IMR-90 (cell line): ENCODE measurements around the gene C7orf25. TPM values are rescaled to one million over a fixed set of nuclear protein-coding genes. Genes with fewer than 3 reads are reported as not detected.

ENCODE experiments used
- ATAC-seq: fragments of 200-7000 bp; cut with Tn5 transposase; 2 replicates; pipeline ENCODE4 v1.9.1; 2020; ENCODE audit warnings: low read depth, mild to moderate bottlenecking, moderate library complexity
- BruUV-seq: library from RNA; stranded (reverse); fragments of 400-500 nt; replicated peaks from 2 replicates; lab custom pipeline; 2021; lab: Mats Ljungman, UMichigan
- CTCF ChIA-PET: fragments of 300-600 bp; formaldehyde crosslinking; extraction: SDS; loops from one replicate; lab custom pipeline; 2021; ENCODE audit warnings: antibody characterized with exemption; lab: Yijun Ruan, JAX
- POLR2A ChIA-PET: fragments of 300-600 bp; sonication (Branson Sonifier 250); formaldehyde crosslinking; loops from one replicate; lab custom pipeline; 2022; ENCODE audit warnings: antibody characterized with exemption; ENCODE audit not compliant: unreplicated experiment; lab: Charles Lee
- DNase-seq: peaks from one replicate; pipeline ENCODE4 v3.0.0; 2013
- H2AFZ ChIP-seq: replicated peaks from 2 replicates; pipeline ENCODE3; 2013; ENCODE audit warnings: low read length, mild to moderate bottlenecking; ENCODE audit not compliant: poor library complexity
- H2AK5ac ChIP-seq: 2 replicates; pipeline ENCODE4 v1.6.1; 2013; ENCODE audit warnings: low read depth, low read length, inconsistent platforms
- H2AK9ac ChIP-seq: replicated peaks from 2 replicates; pipeline ENCODE3; 2013; ENCODE audit warnings: mild to moderate bottlenecking, low read depth, low read length, moderate library complexity; ENCODE audit not compliant: poor library complexity
- H2BK120ac ChIP-seq: 2 replicates; pipeline ENCODE4 v1.6.1; 2013; ENCODE audit warnings: low read depth, low read length, inconsistent platforms
- H2BK15ac ChIP-seq: 3 replicates; pipeline ENCODE4 v1.6.1; 2013; ENCODE audit warnings: low read depth, low read length, inconsistent platforms
- H2BK20ac ChIP-seq: 2 replicates; pipeline ENCODE4 v1.6.1; 2013; ENCODE audit warnings: low read depth, mild to moderate bottlenecking, inconsistent platforms, low read length, moderate library complexity
- H2BK5ac ChIP-seq: 2 replicates; pipeline ENCODE4 v1.6.1; 2013; ENCODE audit warnings: mild to moderate bottlenecking, low read depth, low read length, inconsistent platforms; ENCODE audit not compliant: poor library complexity, severe bottlenecking
- H3K14ac ChIP-seq: replicated peaks from 2 replicates; pipeline ENCODE4 v1.6.1; 2013; ENCODE audit warnings: low read depth, low read length, inconsistent platforms
- H3K18ac ChIP-seq: 2 replicates; pipeline ENCODE4 v1.6.1; 2013; ENCODE audit warnings: low read depth, low read length, control low read depth
- H3K23ac ChIP-seq: 2 replicates; pipeline ENCODE4 v1.6.1; 2013; ENCODE audit warnings: low read depth, low read length, inconsistent platforms
- H3K27ac ChIP-seq: 2 replicates; pipeline ENCODE4 v1.5.1; 2013; ENCODE audit warnings: mild to moderate bottlenecking, control low read depth, low read length; ENCODE audit not compliant: insufficient read depth
- H3K27me3 ChIP-seq: 2 replicates; pipeline ENCODE4 v1.6.1; 2013; ENCODE audit warnings: low read length; ENCODE audit not compliant: control insufficient read depth, insufficient read depth
- H3K36me3 ChIP-seq: 2 replicates; pipeline ENCODE4 v1.6.1; 2013; ENCODE audit warnings: low read length, mixed read lengths; ENCODE audit not compliant: control insufficient read depth, insufficient read depth
- H3K4ac ChIP-seq: 2 replicates; pipeline ENCODE4 v1.6.1; 2013; ENCODE audit warnings: low read depth, low read length, inconsistent platforms
- H3K4me1 ChIP-seq: 2 replicates; pipeline ENCODE4 v1.6.1; 2013; ENCODE audit warnings: low read length, mixed read lengths; ENCODE audit not compliant: control insufficient read depth, insufficient read depth
- H3K4me2 ChIP-seq: 2 replicates; pipeline ENCODE4 v1.6.1; 2013; ENCODE audit warnings: low read depth, mild to moderate bottlenecking, control low read depth, low read length, moderate library complexity
- H3K4me3 ChIP-seq: 2 replicates; pipeline ENCODE4 v1.5.1; 2013; ENCODE audit warnings: low read depth, mild to moderate bottlenecking, control low read depth, low read length, moderate library complexity; ENCODE audit not compliant: insufficient read depth
- H3K56ac ChIP-seq: 2 replicates; pipeline ENCODE4 v1.6.1; 2013; ENCODE audit warnings: low read length, inconsistent platforms; ENCODE audit not compliant: insufficient read depth; ENCODE audit errors: extremely low read depth
- H3K79me1 ChIP-seq, 2 experiments: 2 replicates each; pipeline ENCODE4 v1.6.1; 2013; ENCODE audit warnings: low read length in 2 of 2, inconsistent platforms in 1 of 2, low read depth in 1 of 2
- H3K9ac ChIP-seq: 2 replicates; pipeline ENCODE4 v1.6.1; 2013; ENCODE audit warnings: low read depth, low read length, control low read depth
- H3K9me1 ChIP-seq: 2 replicates; pipeline ENCODE4 v1.6.1; 2013; ENCODE audit warnings: low read length, inconsistent platforms; ENCODE audit not compliant: insufficient read depth
- H3K9me3 ChIP-seq: 2 replicates; pipeline ENCODE4 v1.6.1; 2013; ENCODE audit warnings: low read length; ENCODE audit not compliant: control insufficient read depth, insufficient read depth
- H4K20me1 ChIP-seq: 2 replicates; pipeline ENCODE4 v1.6.1; 2013; ENCODE audit warnings: low read length, inconsistent platforms; ENCODE audit not compliant: insufficient read depth
- H4K5ac ChIP-seq: 2 replicates; pipeline ENCODE4 v1.6.1; 2013; ENCODE audit warnings: mild to moderate bottlenecking, low read depth, low read length, control low read depth
- H4K8ac ChIP-seq, 2 experiments: 2 replicates each; pipeline ENCODE4 v1.6.1; 2013; ENCODE audit warnings: low read depth in 2 of 2, low read length in 2 of 2, control low read depth in 1 of 2, inconsistent platforms in 1 of 2
- H4K91ac ChIP-seq: 2 replicates; pipeline ENCODE4 v1.6.1; 2013; ENCODE audit warnings: low read depth, low read length, inconsistent platforms; ENCODE audit not compliant: insufficient read depth
- CHD1 ChIP-seq: IDR thresholded peaks from 2 replicates; pipeline ENCODE4 v1.6.1; 2012; ENCODE audit warnings: low read depth, low read length, improper control_type of control experiment
- MAZ ChIP-seq: IDR thresholded peaks from 2 replicates; pipeline ENCODE4 v1.6.1; 2012; ENCODE audit warnings: low read depth, mild to moderate bottlenecking, low read length, improper control_type of control experiment, moderate library complexity, borderline replicate concordance
- MXI1 ChIP-seq: IDR thresholded peaks from 2 replicates; pipeline ENCODE4 v1.6.1; 2012; ENCODE audit warnings: low read depth, mild to moderate bottlenecking, low read length, moderate library complexity, borderline replicate concordance
- NFE2L2 ChIP-seq: fragments of 150-350 bp; IDR thresholded peaks from 2 replicates; pipeline ENCODE4 v1.6.1; 2016; ENCODE audit warnings: low read depth, mild to moderate bottlenecking, low read length
- WGBS, 2 experiments: methylation state at CpG; one replicate each; pipeline versions ENCODE4 v1.1.5 to v1.1.7; 2013; ENCODE audit warnings: missing lambda C conversion rate in 2 of 2; ENCODE audit not compliant: insufficient read length in 1 of 2; ENCODE audit errors: extremely low coverage in 2 of 2; 5-methylcytosine and 5-hydroxymethylcytosine counted together
- dilution Hi-C: fragments of 300-500 bp; cut with HindIII; formaldehyde crosslinking; loops from one replicate; pipeline ENCODE4 v1.14.3; 2018; ENCODE audit warnings: low sequenced_read_pairs; ENCODE audit not compliant: unreplicated experiment
- in situ Hi-C: fragments of 300-500 bp; cut with MboI; formaldehyde crosslinking; loops from 3 replicates; pipeline ENCODE4 v1.14.3; 2019; ENCODE audit warnings: low sequenced_read_pairs, inconsistent platforms, mixed read lengths
- intact Hi-C: fragments of 100-400 bp; cut with micrococcal nuclease; formaldehyde crosslinking; loops from 2 replicates; pipeline ENCODE4 v1.10.0; 2022
- polyA plus RNA-seq, 3 experiments: library from polyadenylated mRNA; depleted of rRNA; stranded (reverse); fragments of >200 nt; gene quantifications; 2 replicates each; pipeline ENCODE4 v1.2.3, GENCODE V29; 2012; ENCODE audit warnings: low replicate concordance in 1 of 3
- total RNA-seq: library from RNA; depleted of rRNA; stranded (reverse); fragments of >200 nt; gene quantifications from 2 replicates; pipeline ENCODE4 v1.2.3, GENCODE V29; 2012

Gene C7orf25
- total and polyA plus RNA-seq, 2 of the 4 experiments (the other 2 are of a cell fraction), result 4.5 to 6.1 TPM

- TF ChIP-seq MAZ, result no peak
- TF ChIP-seq CHD1, result no peak
- no peak for TF ChIP-seq NFE2L2
Observed at GRCh38 chr7:42931834-42932651, 20.2 kb upstream of the C7orf25 start, which contains the start of the genes MRPL32 and PSMA2 (continued).

DNA sequence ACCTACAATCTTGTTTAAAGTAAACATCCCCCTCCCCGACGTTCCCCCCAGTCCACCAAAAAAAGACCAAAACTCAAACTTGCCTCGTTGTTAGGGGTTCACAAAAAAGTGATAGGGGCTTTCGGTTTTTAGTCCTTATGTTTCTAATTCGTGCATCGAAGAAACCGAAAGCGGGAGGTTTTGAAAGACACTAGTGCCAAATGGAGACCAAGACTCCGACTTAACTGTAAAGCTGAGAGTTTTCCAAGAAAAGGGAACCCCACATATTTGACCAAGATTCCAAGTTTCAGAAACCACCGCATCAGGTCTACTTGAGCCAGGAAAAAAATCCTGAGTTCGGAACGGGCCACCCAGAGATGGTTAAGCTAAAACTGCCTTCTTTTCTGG, 19.6 kb upstream of the C7orf25 start:
- Histone ChIP-seq H3K4ac (peak overlapping the region; percentile 95), H3K9me1 (peaks cover 4% of the 10 kb centered on the region; the same call in 1 of the 2 replicates), H2BK20ac (no peak overlapping the region), H4K91ac (peak overlapping the region; percentile 89; the same call in 1 of the 2 replicates), H3K4me3 (peak overlapping the region; percentile 69), H3K4me2 (peak overlapping the region; percentile 99), H3K9me3 (no peaks in the 10 kb centered on the region), H3K79me1 (peaks cover 15 to 67% of the 10 kb centered on the region in 2 experiments), H2AK9ac (peak overlapping the region; percentile 59), H3K9ac (peak overlapping the region; percentile 94), H3K23ac (peak overlapping the region; percentile 97), H3K18ac (no peak overlapping the region), H2BK120ac (no peak overlapping the region), H3K27ac (peak overlapping the region; percentile 83), H3K27me3 (no peaks in the 10 kb centered on the region), H4K8ac (peak overlapping the region; percentile 81 to 96; a peak in 3 of 4 replicates), H2AFZ (peak overlapping the region; percentile 96), H4K20me1 (peaks cover 35% of the 10 kb centered on the region), H2BK15ac (no peak overlapping the region), H3K56ac (peak overlapping the region; percentile 92), H2BK5ac (peak overlapping the region; percentile 67), H3K36me3 (peaks cover 6% of the 10 kb centered on the region), H3K4me1 (peaks cover 4% of the 10 kb centered on the region), H2AK5ac (peak overlapping the region; percentile 35; the same call in 1 of the 2 replicates), H3K14ac (peak overlapping the region; percentile 97), H4K5ac (peak overlapping the region; percentile 16; the same call in 1 of the 2 replicates)
- ChIA-PET POLR2A (no interaction called here), CTCF (interaction anchor here (1.4 to 2.1 kb wide), 3 partner anchors 10 to 991 kb away, joined by 5 to 8 read pairs (median 7); no protein-coding TSS in a partner anchor)
- no CpG with 5 or more reads among the region's 12 CpGs for WGBS, 2 experiments
- ATAC-seq, result no peak
- intact Hi-C loops, result loop anchor here (5.0 to 10.0 kb wide), 2 partner anchors 653 to 771 kb away; partner anchors contain the start of gene STK17A
- in situ Hi-C loops, result loop anchor here (25.0 kb wide), 1 partner anchor 906 kb away; no protein-coding TSS in a partner anchor
- dilution Hi-C loops, result loop anchor here (25.0 kb wide), 1 partner anchor 306 kb away; no protein-coding TSS in a partner anchor
- TF ChIP-seq MXI1, result no peak
- DNase-seq, result peak; percentile 12
- no TSS peak for BruUV-seq
